Body of pancreas (tissue), 4 donors: ENCODE data around the gene ZNF771. TPM values are rescaled to one million over a fixed set of nuclear protein-coding genes. Genes with fewer than 3 reads are reported as not detected.
A peak's percentile ranks its signal among the peaks of the same experiment; 100 is the strongest.

Source experiments
- ATAC-seq: fragments of 150-250 bp; one replicate; pipeline ENCODE4 v1.9.1; 2016
- DNase-seq, 4 donors: peaks; one replicate each; pipeline ENCODE4 v3.0.0-alpha.2; 2019
- H3K27ac ChIP-seq, 4 donors: fragments of 200-600 bp; sonication (generic); 1 replicate in 3 of 4; 2 replicates in 1 of 4; pipeline versions ENCODE4 v1.5.1 to v1.6.1; 2016 to 2019; ENCODE audit warnings: mild to moderate bottlenecking in 1 of 4, mixed read lengths in 1 of 4, moderate library complexity in 1 of 4
- H3K27me3 ChIP-seq, 2 donors: fragments of 200-600 bp; sonication (generic); one replicate each; pipeline ENCODE4 v1.6.0; 2016; ENCODE audit warnings: mild to moderate bottlenecking in 1 of 2
- H3K36me3 ChIP-seq, 2 donors: fragments of 200-600 bp; sonication (generic); replicated peaks in 1 of 2; 2 replicates each; pipeline ENCODE4 v1.5.1; 2016; ENCODE audit warnings: low read depth in 2 of 2; ENCODE audit not compliant: insufficient read depth in 1 of 2
- H3K4me1 ChIP-seq: fragments of 200-600 bp; sonication (generic); one replicate; pipeline ENCODE4 v1.6.0; 2016
- H3K4me3 ChIP-seq, 2 donors: fragments of 200-600 bp; sonication (generic); 1 replicate in 1 of 2; 2 replicates in 1 of 2; pipeline ENCODE4 v1.5.1; 2016 to 2019
- H3K9me3 ChIP-seq, 3 donors: fragments of 200-600 bp; sonication (generic); 1 replicate in 2 of 3; 2 replicates in 1 of 3; pipeline ENCODE4 v1.5.1; 2016
- POLR2A ChIP-seq, 3 donors: fragments of 450-650 bp; IDR thresholded peaks; one replicate each; pipeline ENCODE4 v1.6.1; 2016; ENCODE audit warnings: antibody characterized with exemption in 3 of 3, mild to moderate bottlenecking in 2 of 3
- WGBS, 2 donors: methylation state at CpG; one replicate each; pipeline ENCODE4 v1.1.5; 2017; 5-methylcytosine and 5-hydroxymethylcytosine counted together
- intact Hi-C: fragments of 100-400 bp; cut with DNase I; formaldehyde crosslinking; loops from one replicate; pipeline ENCODE4 v1.15.1; 2023
- total RNA-seq, 2 donors: library from RNA; depleted of rRNA; stranded (reverse); fragments of >200 nt; gene quantifications; one replicate each; pipeline ENCODE4 v1.1.0, GENCODE V29; 2016
- TF ChIP-seq, protein P1 (sequence below), 7 experiments: fragments of 450-650 bp in 4 of 7; fragments of 200-600 bp in 3 of 7; sonication (generic) in 3 of 7; IDR thresholded peaks; one replicate each; pipeline ENCODE4 v1.5.1; 2016 to 2019; ENCODE audit warnings: antibody characterized with exemption in 7 of 7

The ZNF771 gene
- total RNA-seq: 10 to 100 TPM; 16.6 to 18.8 TPM

DNA sequence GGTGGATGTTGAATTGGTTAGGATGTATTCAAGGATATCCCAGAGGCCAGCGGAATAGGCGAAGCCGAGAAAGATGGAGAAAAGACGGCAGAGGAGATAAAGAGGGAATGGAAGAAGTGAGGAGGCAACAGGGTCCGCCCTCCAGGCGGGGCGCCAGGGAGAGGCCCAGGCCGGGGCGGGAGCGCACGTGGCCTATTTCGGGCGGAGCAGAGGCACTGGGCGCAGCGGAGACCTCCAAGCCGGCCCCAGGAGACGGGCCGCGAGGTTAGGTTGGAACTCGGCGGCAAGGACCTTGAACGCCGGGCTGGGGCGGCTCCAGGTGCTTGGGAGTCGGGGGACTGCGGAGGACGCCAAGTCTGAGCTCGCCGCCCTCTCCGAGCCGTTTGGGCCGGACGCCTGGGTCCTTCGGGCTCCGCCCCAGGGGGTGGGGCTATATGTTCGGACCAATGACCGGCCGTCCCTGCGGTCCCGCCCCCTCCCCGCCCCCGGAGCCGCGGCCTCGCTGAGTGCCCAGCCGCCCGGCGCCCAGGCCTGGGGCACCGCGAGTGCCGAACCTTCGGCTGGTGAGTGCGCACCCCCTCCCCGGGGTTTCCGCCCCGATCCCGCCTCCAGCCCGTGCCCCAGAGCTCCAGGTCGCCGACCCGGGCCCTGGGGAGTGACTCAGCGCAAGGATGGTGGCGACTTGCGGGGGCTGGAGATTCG is at the start of gene ZNF771:
TSS of gene ZNF771 (plus strand) at position 505 of the 702 bp plus-strand sequence. CDS start 448 bp downstream, outside the sequence.
- no peaks in the 10 kb centered on the region for H3K36me3 ChIP-seq
- TF ChIP-seq, protein P1, sequence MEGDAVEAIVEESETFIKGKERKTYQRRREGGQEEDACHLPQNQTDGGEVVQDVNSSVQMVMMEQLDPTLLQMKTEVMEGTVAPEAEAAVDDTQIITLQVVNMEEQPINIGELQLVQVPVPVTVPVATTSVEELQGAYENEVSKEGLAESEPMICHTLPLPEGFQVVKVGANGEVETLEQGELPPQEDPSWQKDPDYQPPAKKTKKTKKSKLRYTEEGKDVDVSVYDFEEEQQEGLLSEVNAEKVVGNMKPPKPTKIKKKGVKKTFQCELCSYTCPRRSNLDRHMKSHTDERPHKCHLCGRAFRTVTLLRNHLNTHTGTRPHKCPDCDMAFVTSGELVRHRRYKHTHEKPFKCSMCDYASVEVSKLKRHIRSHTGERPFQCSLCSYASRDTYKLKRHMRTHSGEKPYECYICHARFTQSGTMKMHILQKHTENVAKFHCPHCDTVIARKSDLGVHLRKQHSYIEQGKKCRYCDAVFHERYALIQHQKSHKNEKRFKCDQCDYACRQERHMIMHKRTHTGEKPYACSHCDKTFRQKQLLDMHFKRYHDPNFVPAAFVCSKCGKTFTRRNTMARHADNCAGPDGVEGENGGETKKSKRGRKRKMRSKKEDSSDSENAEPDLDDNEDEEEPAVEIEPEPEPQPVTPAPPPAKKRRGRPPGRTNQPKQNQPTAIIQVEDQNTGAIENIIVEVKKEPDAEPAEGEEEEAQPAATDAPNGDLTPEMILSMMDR (IDR thresholded peaks at IDR 0.05): no peak
- TF ChIP-seq POLR2A (IDR thresholded peaks at IDR 0.05): peak; percentile 35 to 73 (median 68)
- H3K27me3 ChIP-seq: no peaks in the 10 kb centered on the region
- H3K4me3 ChIP-seq: peak within 1 kb of the TSS; percentile 54 to 57
- H3K4me1 ChIP-seq: peaks cover 32% of the 10 kb centered on the region
- no peaks in the 10 kb centered on the region for H3K9me3 ChIP-seq
- H3K27ac ChIP-seq: peak within 1 kb of the TSS; percentile 64 to 92 (median 82)
- intact Hi-C loops: no loop called here
- ATAC-seq (peak; percentile 95), DNase-seq (peak; percentile 95 to 97 (median 95))
- 0 to 1% methylated on average over 14 to 51 of the region's 65 CpGs for WGBS, 2 donors

- Histone ChIP-seq H3K4me3 (no peak overlapping the region), H3K36me3 (peaks cover 0 to 5% of the 10 kb centered on the region in 2 donors), H3K27me3 (no peaks in the 10 kb centered on the region), H3K9me3 (no peaks in the 10 kb centered on the region), H3K4me1 (peaks cover 35% of the 10 kb centered on the region), H3K27ac (no peak overlapping the region)
- TF ChIP-seq, protein P1 (IDR thresholded peaks at IDR 0.05): no peak
- no peak for TF ChIP-seq POLR2A (IDR thresholded peaks at IDR 0.05)
- DNase-seq (no peak), ATAC-seq (no peak)
- 81 to 90% methylated on average over 16 to 34 of the region's 37 CpGs for WGBS, 2 donors
- intact Hi-C loops: no loop called here
These were observed 49.5 kb upstream of the ZNF771 start for GRCh38 chr16:30357715-30358576.

DNA sequence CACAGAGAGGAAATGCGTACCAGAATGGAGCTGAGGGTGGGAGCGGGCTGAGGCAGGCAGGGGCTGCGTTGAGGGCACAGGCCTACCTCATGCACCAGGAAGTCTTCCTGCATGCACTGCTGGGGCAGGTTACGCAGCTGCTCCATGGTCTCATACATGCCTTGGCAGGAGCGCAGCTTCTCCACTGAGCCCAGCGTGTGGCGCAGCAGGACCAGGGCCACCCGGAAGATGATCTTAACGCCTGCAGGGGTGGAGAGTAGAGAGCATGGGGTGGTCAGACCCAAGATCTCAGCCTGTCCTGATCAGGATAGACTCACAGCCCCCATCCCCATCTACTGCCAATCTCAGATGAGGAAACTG is 48.8 kb upstream of the ZNF771 start:
- peaks cover 0 to 5% of the 10 kb centered on the region in 2 donors for H3K36me3 ChIP-seq
- no peak for ATAC-seq
- TF ChIP-seq POLR2A (IDR thresholded peaks at IDR 0.05): no peak
- TF ChIP-seq, protein P1 (IDR thresholded peaks at IDR 0.05): no peak
- intact Hi-C loops: no loop called here
- no peaks in the 10 kb centered on the region for H3K9me3 ChIP-seq
- no peak overlapping the region for H3K4me3 ChIP-seq
- H3K27ac ChIP-seq: no peak overlapping the region
- no peak for DNase-seq
- peaks cover 28% of the 10 kb centered on the region for H3K4me1 ChIP-seq
- H3K27me3 ChIP-seq: no peaks in the 10 kb centered on the region
- WGBS, 2 donors: 96 to 100% methylated on average over 2 to 9 of the region's 9 CpGs

DNA sequence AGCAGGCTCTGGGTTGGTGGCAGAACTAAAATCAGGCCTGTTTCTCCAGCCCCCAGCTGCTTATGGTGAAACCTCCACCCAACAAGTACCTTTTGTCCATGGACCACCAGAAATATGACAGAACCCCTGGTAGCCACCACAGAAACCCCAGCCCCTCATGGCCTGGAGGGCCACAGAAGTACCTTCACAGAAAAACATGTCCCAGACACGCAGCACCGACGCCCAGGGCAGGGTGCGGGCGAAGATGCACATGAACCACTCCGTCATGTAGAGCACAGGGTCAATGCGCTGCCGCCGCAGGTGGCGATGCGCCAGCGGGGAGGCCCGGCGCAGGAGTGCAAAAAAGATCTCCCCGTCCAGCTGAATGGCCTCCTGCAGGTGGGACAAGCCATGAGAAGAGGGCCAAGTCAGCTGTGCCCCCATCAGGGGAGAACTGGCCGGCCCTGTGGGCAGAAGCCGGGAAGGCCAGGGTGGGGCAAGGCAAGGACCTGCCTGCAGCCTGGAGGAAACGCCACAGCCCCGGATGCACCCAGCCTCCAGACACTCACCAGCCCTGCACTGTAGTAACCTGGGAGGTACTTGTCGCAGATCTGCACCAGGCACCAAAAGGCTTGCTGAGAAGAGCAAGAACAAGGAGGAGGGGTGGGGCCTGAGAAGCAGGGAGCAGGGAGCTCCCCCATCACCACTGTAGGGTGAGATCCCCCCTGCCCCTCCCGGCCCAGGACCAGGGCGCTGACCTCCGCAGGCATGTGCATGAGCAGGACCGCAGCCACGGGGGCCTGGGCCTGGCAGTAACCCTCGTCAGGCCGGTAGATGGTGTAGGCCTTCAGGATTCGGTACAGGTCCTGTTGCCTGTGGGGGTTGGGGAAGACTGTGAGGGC is 48.2 kb upstream of the ZNF771 start:
- Histone ChIP-seq H3K4me1 (peaks cover 22% of the 10 kb centered on the region), H3K4me3 (no peak overlapping the region), H3K9me3 (no peaks in the 10 kb centered on the region), H3K27ac (no peak overlapping the region), H3K36me3 (peaks cover 0 to 5% of the 10 kb centered on the region in 2 donors), H3K27me3 (no peaks in the 10 kb centered on the region)
- ATAC-seq (no peak), DNase-seq (no peak)
- intact Hi-C loops: no loop called here
- TF ChIP-seq POLR2A (IDR thresholded peaks at IDR 0.05): no peak
- TF ChIP-seq, protein P1 (IDR thresholded peaks at IDR 0.05): no peak
- WGBS, 2 donors: 86 to 92% methylated on average over 13 to 22 of the region's 28 CpGs
